Stimulated activated effector memory CD8-positive, alpha-beta T cell treated with anti-CD3 and anti-CD28 coated beads, Interleukin-12 subunit alpha, Interleukin-12 subunit beta, amount 100 ng/mL, for 72 hours (primary cell): ENCODE data around the gene LRRC45.
A peak's percentile ranks its signal among the peaks of the same experiment; 100 is the strongest.
"Not testable (repeated sequence)": the region's sequence is repeated elsewhere in the genome, so short reads cannot be mapped to it uniquely, and the experiment has no call there.

Experiments
- ATAC-seq: fragments of 150-1000 bp; cut with Tn5 transposase; 2 replicates; pipeline ENCODE4 v1.10.0; 2021
- DNase-seq, 2 donors: peaks; one replicate each; pipeline ENCODE4 v3.0.0; 2021 to 2022; ENCODE audit warnings: low spot score in 2 of 2
- H3K27ac Mint-ChIP-seq: one replicate; pipeline ENCODE4 v1.8.0; 2022; ENCODE audit warnings: mild to moderate bottlenecking, mixed read lengths
- H3K36me3 Mint-ChIP-seq: one replicate; pipeline ENCODE4 v1.8.0; 2022; ENCODE audit warnings: mild to moderate bottlenecking, mixed read lengths
- H3K4me1 Mint-ChIP-seq: one replicate; pipeline ENCODE4 v1.8.0; 2022; ENCODE audit warnings: mixed read lengths
- H3K4me3 Mint-ChIP-seq: one replicate; pipeline ENCODE4 v1.8.0; 2022; ENCODE audit warnings: mild to moderate bottlenecking, mixed read lengths
- H3K9me3 Mint-ChIP-seq: one replicate; pipeline ENCODE4 v1.8.0; 2022; ENCODE audit warnings: mixed read lengths

The LRRC45 gene

GRCh38 chr17:82031303-82031884 is 8.3 kb downstream of the LRRC45 start, which contains the start of gene RAC3:
Gene RAC3 (plus strand): TSS chr17:82031678. CDS start chr17:82031762, 84 bp downstream.
- H3K4me3 Mint-ChIP-seq = peak within 1 kb of the TSS; percentile 78
- H3K36me3 Mint-ChIP-seq = peaks cover 24% of the 10 kb centered on the region
- ATAC-seq = peak; percentile 33
- no peak for DNase-seq
- H3K4me1 Mint-ChIP-seq = peaks cover 20% of the 10 kb centered on the region
- H3K27ac Mint-ChIP-seq = no peak within 1 kb of the TSS
- no peaks in the 10 kb centered on the region for H3K9me3 Mint-ChIP-seq

GRCh38 chr17:82031885-82032627 is 9.0 kb downstream of the LRRC45 start:
- ATAC-seq (peak; percentile 48), DNase-seq (no peak)
- H3K4me1 Mint-ChIP-seq = peaks cover 19% of the 10 kb centered on the region
- H3K4me3 Mint-ChIP-seq = peak overlapping the region; percentile 41
- H3K36me3 Mint-ChIP-seq = peaks cover 24% of the 10 kb centered on the region
- no peak overlapping the region for H3K27ac Mint-ChIP-seq
- H3K9me3 Mint-ChIP-seq = no peaks in the 10 kb centered on the region

GRCh38 chr17:82033359-82034085 is 10.4 kb downstream of the LRRC45 start:
- no peak for ATAC-seq
- Mint-ChIP-seq H3K4me1 (peaks cover 20% of the 10 kb centered on the region), H3K9me3 (no peaks in the 10 kb centered on the region), H3K27ac (no peak overlapping the region), H3K36me3 (peaks cover 17% of the 10 kb centered on the region), H3K4me3 (no peak overlapping the region)
- no peak for DNase-seq

GRCh38 chr17:82034371-82035011 is 11.4 kb downstream of the LRRC45 start:
- H3K36me3 Mint-ChIP-seq = peaks cover 13% of the 10 kb centered on the region
- ATAC-seq = no peak
- DNase-seq = no peak
- no peaks in the 10 kb centered on the region for H3K9me3 Mint-ChIP-seq
- H3K4me3 Mint-ChIP-seq = no peak overlapping the region
- H3K4me1 Mint-ChIP-seq = peaks cover 26% of the 10 kb centered on the region
- no peak overlapping the region for H3K27ac Mint-ChIP-seq

- Mint-ChIP-seq H3K4me1 (peaks cover 19% of the 10 kb centered on the region), H3K36me3 (peaks cover 7% of the 10 kb centered on the region), H3K27ac (no peak overlapping the region), H3K9me3 (no peaks in the 10 kb centered on the region), H3K4me3 (peak overlapping the region; percentile 84)
- DNase-seq (no peak), ATAC-seq (no peak)
Measured at GRCh38 chr17:82035488-82035887, 12.4 kb downstream of the LRRC45 start.

- Mint-ChIP-seq H3K27ac (no peak overlapping the region), H3K4me1 (peaks cover 16% of the 10 kb centered on the region), H3K9me3 (no peaks in the 10 kb centered on the region), H3K4me3 (peak overlapping the region; percentile 84), H3K36me3 (peaks cover 7% of the 10 kb centered on the region)
- no peak for DNase-seq
- ATAC-seq = no peak
Measured at GRCh38 chr17:82035956-82036633, 13.0 kb downstream of the LRRC45 start.

- H3K9me3 Mint-ChIP-seq = no peaks in the 10 kb centered on the region
- ATAC-seq = no peak
- H3K4me1 Mint-ChIP-seq = peaks cover 16% of the 10 kb centered on the region
- H3K36me3 Mint-ChIP-seq = peaks cover 7% of the 10 kb centered on the region
- H3K27ac Mint-ChIP-seq = no peak overlapping the region
- H3K4me3 Mint-ChIP-seq = peak overlapping the region; percentile 84
- no peak for DNase-seq
Measured at GRCh38 chr17:82036634-82037091, 13.6 kb downstream of the LRRC45 start.

DNA sequence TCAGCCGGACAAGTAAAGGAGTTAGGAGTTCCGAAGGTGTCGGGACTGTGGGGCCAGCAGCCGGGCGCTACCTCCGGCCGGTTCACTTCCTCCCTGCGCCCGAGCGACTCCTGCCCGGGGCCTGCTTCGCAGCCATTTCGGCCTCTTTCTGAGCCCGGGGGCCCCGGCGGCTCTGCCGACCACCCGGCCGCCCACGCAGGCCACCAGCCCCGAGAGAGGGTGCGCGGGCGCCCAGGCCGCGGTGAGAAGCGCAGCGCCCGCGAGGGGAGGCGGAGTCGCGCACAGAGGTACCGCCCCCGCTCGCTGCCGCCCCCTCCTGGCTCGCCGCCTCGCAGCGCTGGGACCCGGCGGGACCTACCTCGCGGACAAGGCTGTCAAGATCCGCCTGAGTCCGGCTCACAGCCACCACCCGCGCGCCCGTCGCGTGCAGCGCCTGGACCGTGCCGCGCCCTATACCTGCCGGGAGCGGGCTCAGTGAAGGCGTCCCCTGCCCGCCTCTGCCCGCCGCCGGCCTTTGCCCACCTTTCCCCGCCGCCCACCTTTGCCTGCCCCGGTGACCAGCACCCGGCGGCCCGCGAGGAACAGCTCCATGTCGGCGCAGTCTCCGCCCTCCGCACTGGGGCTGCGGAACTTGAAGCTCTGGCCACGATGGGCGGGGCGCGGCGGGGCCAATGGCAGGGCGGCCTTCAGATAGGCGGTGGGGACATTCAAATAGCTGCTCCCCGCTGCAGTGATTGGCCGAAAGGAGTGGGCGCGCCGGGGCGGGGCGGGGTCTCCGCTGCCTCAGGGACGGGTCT is 14.2 kb downstream of the LRRC45 start, which contains the start of gene DCXR:
Gene DCXR, minus strand, starts transcription at position 606 of the 797 bp plus-strand sequence. Its CDS starts 15 bp downstream, at position 591.
- Mint-ChIP-seq H3K27ac (peak within 1 kb of the TSS; percentile 89), H3K36me3 (peaks cover 7% of the 10 kb centered on the region), H3K4me1 (peaks cover 16% of the 10 kb centered on the region), H3K4me3 (peak within 1 kb of the TSS; percentile 84), H3K9me3 (no peaks in the 10 kb centered on the region)
- DNase-seq (peak; percentile 95 to 98), ATAC-seq (peak; percentile 96)

GRCh38 chr17:82037889-82038195 is 14.7 kb downstream of the LRRC45 start:
- Mint-ChIP-seq H3K36me3 (peaks cover 7% of the 10 kb centered on the region), H3K4me3 (peak overlapping the region; percentile 84), H3K9me3 (no peaks in the 10 kb centered on the region), H3K27ac (peak overlapping the region; percentile 89), H3K4me1 (peaks cover 16% of the 10 kb centered on the region)
- DNase-seq (no peak), ATAC-seq (no peak)

- Mint-ChIP-seq H3K4me1 (peaks cover 16% of the 10 kb centered on the region), H3K4me3 (peak overlapping the region; percentile 20)
- not testable (repeated sequence) for H3K36me3 Mint-ChIP-seq, H3K9me3 Mint-ChIP-seq, ATAC-seq, DNase-seq, H3K27ac Mint-ChIP-seq
Measured at GRCh38 chr17:82038796-82039409, 15.8 kb downstream of the LRRC45 start.

- H3K9me3 Mint-ChIP-seq = no peaks in the 10 kb centered on the region
- peak overlapping the region; percentile 20 for H3K4me3 Mint-ChIP-seq
- peaks cover 6% of the 10 kb centered on the region for H3K36me3 Mint-ChIP-seq
- peaks cover 16% of the 10 kb centered on the region for H3K4me1 Mint-ChIP-seq
- DNase-seq (no peak), ATAC-seq (no peak)
- no peak overlapping the region for H3K27ac Mint-ChIP-seq
Measured at GRCh38 chr17:82039695-82040299, 16.7 kb downstream of the LRRC45 start.

DNA sequence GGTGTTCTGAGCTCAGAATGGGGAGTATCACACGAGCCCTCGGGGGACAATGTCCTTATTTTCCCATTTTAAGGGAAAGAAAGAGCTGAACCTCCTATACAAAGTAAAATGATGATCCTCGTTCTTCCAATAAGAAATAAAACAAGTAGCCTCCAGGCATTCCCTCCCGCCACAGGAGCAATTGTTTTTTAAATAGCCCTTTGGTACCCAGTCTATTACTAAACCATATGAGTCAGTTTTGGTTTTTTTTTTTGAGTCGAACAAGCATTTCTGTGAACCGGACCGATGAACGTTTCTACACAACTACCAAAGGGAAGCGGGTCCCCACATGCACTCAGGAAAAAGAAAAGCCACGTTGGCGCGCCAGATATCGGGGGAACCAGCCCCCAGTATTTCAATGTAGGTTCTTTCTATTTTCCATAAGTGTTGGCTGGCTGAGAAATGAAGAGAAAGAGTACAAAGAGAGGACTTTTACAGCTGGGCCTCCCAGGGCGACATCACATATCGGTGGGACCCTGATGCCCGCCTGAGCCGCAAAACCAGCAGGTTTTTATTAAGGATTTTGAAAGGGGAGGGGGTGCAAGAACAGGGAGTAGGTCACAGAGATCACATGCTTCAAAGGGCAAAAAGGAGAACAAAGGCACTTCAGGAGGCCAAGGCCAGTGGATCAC is 18.2 kb downstream of the LRRC45 start:
- H3K4me3 Mint-ChIP-seq = no peak overlapping the region

DNA sequence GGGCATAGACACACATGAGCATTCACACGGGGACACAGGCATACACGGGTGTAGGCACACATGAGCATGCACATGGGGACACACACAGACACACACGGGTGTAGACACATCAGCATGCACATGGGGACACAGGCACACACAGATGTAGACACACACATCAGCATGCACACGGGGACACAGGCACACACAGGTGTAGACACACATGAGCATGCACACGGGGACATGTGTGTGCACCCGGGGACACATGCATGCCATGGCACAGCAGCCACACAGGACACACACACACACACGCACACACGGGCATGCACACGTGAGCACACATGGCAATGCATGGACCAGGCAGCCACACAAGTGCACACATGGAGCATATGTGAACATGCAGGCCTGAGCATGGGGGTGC is 19.5 kb downstream of the LRRC45 start:
- no peak for DNase-seq
- ATAC-seq = peak; percentile 46
- H3K9me3 Mint-ChIP-seq = no peaks in the 10 kb centered on the region
- H3K36me3 Mint-ChIP-seq = peaks cover 4% of the 10 kb centered on the region
- no peak overlapping the region for H3K27ac Mint-ChIP-seq
- peaks cover 20% of the 10 kb centered on the region for H3K4me1 Mint-ChIP-seq
- no peak overlapping the region for H3K4me3 Mint-ChIP-seq

More for the DNA sequence above, 18.2 kb downstream of the LRRC45 start:
- Mint-ChIP-seq H3K9me3 (no peaks in the 10 kb centered on the region), H3K27ac (no peak overlapping the region), H3K36me3 (no peaks in the 10 kb centered on the region), H3K4me1 (peaks cover 16% of the 10 kb centered on the region)
- no peak for DNase-seq
- ATAC-seq = no peak
